Body of pancreas (tissue), 4 donors: Measurements from ENCODE around the gene DDO. TPM values are rescaled to one million over a fixed set of nuclear protein-coding genes. Genes with fewer than 3 reads are reported as not detected.

Experiments
- ATAC-seq: fragments of 150-250 bp; one replicate; pipeline ENCODE4 v1.9.1; 2016
- DNase-seq, 4 donors: peaks; one replicate each; pipeline ENCODE4 v3.0.0-alpha.2; 2019
- H3K27ac ChIP-seq, 4 donors: fragments of 200-600 bp; sonication (generic); 1 replicate in 3 of 4; 2 replicates in 1 of 4; pipeline versions ENCODE4 v1.5.1 to v1.6.1; 2016 to 2019; ENCODE audit warnings: mild to moderate bottlenecking in 1 of 4, mixed read lengths in 1 of 4, moderate library complexity in 1 of 4
- H3K27me3 ChIP-seq, 2 donors: fragments of 200-600 bp; sonication (generic); one replicate each; pipeline ENCODE4 v1.6.0; 2016; ENCODE audit warnings: mild to moderate bottlenecking in 1 of 2
- H3K36me3 ChIP-seq, 2 donors: fragments of 200-600 bp; sonication (generic); replicated peaks in 1 of 2; 2 replicates each; pipeline ENCODE4 v1.5.1; 2016; ENCODE audit warnings: low read depth in 2 of 2; ENCODE audit not compliant: insufficient read depth in 1 of 2
- H3K4me1 ChIP-seq: fragments of 200-600 bp; sonication (generic); one replicate; pipeline ENCODE4 v1.6.0; 2016
- H3K4me3 ChIP-seq, 2 donors: fragments of 200-600 bp; sonication (generic); 1 replicate in 1 of 2; 2 replicates in 1 of 2; pipeline ENCODE4 v1.5.1; 2016 to 2019
- H3K9me3 ChIP-seq, 3 donors: fragments of 200-600 bp; sonication (generic); 1 replicate in 2 of 3; 2 replicates in 1 of 3; pipeline ENCODE4 v1.5.1; 2016
- POLR2A ChIP-seq, 3 donors: fragments of 450-650 bp; IDR thresholded peaks; one replicate each; pipeline ENCODE4 v1.6.1; 2016; ENCODE audit warnings: antibody characterized with exemption in 3 of 3, mild to moderate bottlenecking in 2 of 3
- WGBS, 2 donors: methylation state at CpG; one replicate each; pipeline ENCODE4 v1.1.5; 2017; 5-methylcytosine and 5-hydroxymethylcytosine counted together
- intact Hi-C: fragments of 100-400 bp; cut with DNase I; formaldehyde crosslinking; loops from one replicate; pipeline ENCODE4 v1.15.1; 2023
- total RNA-seq, 2 donors: library from RNA; depleted of rRNA; stranded (reverse); fragments of >200 nt; gene quantifications; one replicate each; pipeline ENCODE4 v1.1.0, GENCODE V29; 2016
- TF ChIP-seq, protein P1 (sequence below), 7 experiments: fragments of 450-650 bp in 4 of 7; fragments of 200-600 bp in 3 of 7; sonication (generic) in 3 of 7; IDR thresholded peaks; one replicate each; pipeline ENCODE4 v1.5.1; 2016 to 2019; ENCODE audit warnings: antibody characterized with exemption in 7 of 7

The DDO gene
- total RNA-seq, 2 donors from 2014 or later = 1.3 TPM; not detected in 1

DNA sequence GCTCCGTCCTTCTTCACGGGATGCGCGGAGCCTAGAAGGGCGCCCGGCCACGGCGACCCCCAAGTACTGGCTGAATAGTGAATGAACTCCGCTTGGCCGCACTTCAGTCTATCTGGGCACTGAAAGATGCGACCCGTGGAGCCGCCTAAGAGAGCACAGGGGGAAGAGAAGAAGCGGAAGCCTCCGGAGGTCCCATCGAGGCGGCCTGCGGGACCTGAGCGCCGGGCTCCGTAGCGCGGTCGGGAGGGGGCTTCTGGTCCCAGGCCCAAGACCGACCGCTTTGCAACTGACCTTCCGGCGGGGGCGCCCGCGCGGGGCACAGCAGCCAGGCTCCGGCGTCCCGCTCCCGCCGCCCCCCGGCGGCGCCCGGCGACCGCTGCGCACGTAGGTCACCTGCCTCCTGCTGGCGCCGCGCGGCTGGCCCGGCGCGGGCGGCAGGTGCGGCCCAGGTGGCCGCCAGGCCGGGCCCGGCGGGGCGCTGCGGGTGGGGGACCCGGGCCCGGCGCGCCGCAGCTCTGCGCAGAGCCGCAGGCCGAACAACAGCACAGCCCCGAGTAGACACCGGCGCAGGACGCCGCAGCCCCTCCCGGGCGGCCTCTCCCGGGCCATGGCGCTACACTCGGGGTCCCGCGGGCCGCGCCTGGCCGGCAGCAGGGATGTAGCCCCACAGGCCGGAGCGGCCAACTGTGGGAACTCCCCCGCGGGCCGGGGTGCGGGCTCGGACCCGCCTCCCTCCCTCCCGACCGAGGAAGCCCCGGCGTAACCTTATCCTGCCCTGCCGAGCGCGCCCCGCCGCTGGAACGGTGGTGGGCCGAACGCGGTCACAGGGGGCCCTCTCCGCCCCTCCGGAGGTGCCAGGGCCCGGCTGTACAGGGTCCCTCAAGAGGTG, 57.5 kb downstream of the DDO start, which contains the start of gene METTL24:
Gene METTL24, minus strand, starts transcription at position 686 of the 889 bp plus-strand sequence. Its CDS starts 77 bp downstream, at position 609.
- TF ChIP-seq POLR2A (IDR thresholded peaks at IDR 0.05) = peak; percentile 30 to 46 (median 35)
- TF ChIP-seq, protein P1, sequence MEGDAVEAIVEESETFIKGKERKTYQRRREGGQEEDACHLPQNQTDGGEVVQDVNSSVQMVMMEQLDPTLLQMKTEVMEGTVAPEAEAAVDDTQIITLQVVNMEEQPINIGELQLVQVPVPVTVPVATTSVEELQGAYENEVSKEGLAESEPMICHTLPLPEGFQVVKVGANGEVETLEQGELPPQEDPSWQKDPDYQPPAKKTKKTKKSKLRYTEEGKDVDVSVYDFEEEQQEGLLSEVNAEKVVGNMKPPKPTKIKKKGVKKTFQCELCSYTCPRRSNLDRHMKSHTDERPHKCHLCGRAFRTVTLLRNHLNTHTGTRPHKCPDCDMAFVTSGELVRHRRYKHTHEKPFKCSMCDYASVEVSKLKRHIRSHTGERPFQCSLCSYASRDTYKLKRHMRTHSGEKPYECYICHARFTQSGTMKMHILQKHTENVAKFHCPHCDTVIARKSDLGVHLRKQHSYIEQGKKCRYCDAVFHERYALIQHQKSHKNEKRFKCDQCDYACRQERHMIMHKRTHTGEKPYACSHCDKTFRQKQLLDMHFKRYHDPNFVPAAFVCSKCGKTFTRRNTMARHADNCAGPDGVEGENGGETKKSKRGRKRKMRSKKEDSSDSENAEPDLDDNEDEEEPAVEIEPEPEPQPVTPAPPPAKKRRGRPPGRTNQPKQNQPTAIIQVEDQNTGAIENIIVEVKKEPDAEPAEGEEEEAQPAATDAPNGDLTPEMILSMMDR (IDR thresholded peaks at IDR 0.05) = peak in 3 of 7 experiments; percentile 29 to 63 (median 63)
- DNase-seq = peak; percentile 51 to 64 (median 52)
- H3K4me1 ChIP-seq = peaks cover 36% of the 10 kb centered on the region
- 2 to 4% methylated on average over 23 to 101 of the region's 107 CpGs for WGBS, 2 donors
- peak within 1 kb of the TSS; percentile 25 to 61 for H3K4me3 ChIP-seq
- no peaks in the 10 kb centered on the region for H3K27me3 ChIP-seq
- peak within 1 kb of the TSS; percentile 74 to 83 (median 81) for H3K27ac ChIP-seq
- H3K9me3 ChIP-seq = no peaks in the 10 kb centered on the region
- H3K36me3 ChIP-seq = no peaks in the 10 kb centered on the region
- intact Hi-C loops = no loop called here
- peak; percentile 83 for ATAC-seq

DNA sequence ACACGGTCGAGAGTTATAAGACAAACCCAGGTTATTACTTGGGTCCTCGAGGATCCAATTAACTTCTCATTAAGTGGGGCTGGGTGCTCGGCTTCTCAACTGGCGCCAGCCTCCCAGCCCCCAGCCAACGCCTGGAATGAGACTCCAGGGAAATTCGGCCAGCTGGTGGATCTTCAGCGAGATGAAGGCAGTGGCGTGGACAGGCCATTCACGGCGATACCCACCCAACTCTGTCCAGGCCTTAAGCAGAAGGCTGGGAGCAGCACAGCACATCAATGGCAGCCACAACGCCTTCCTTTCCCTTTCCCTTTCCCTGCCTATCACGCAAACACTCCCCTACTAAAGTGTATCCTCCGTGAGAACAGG, 58.1 kb downstream of the DDO start:
- WGBS, 2 donors = 52 to 58% methylated on average over 14 of the region's 14 CpGs
- ATAC-seq (peak; percentile 6), DNase-seq (no peak)
- Histone ChIP-seq H3K27me3 (no peaks in the 10 kb centered on the region), H3K4me3 (peak overlapping the region; percentile 25 to 61), H3K27ac (peak overlapping the region; percentile 68 to 83 (median 78)), H3K9me3 (no peaks in the 10 kb centered on the region), H3K4me1 (peaks cover 36% of the 10 kb centered on the region), H3K36me3 (no peaks in the 10 kb centered on the region)
- intact Hi-C loops = no loop called here
- no peak for TF ChIP-seq POLR2A (IDR thresholded peaks at IDR 0.05)
- TF ChIP-seq, protein P1 (IDR thresholded peaks at IDR 0.05) = no peak

DNA sequence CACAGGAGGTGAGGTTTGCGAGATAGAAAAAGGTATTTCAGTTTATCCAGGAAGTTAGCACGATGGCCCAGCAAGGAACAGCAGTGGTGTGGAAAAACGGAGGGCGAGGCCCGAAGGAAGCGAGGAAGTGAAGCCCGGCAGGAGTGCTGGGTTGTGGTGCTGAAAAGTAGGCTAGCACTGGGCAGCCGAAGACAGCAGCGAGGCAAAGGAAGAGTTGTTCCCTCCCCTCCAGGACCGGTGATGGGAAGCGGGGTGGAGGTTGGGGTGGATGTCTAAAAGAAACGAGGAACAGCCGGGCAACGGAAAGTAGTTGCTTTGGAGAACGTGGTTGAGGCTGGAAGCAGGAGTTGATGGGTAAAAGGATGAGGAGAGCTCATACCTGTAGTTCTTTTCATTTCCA, 58.6 kb downstream of the DDO start:
- no peak for TF ChIP-seq POLR2A (IDR thresholded peaks at IDR 0.05)
- TF ChIP-seq, protein P1 (IDR thresholded peaks at IDR 0.05) = no peak
- 88 to 93% methylated on average over 15 of the region's 15 CpGs for WGBS, 2 donors
- Histone ChIP-seq H3K4me1 (peaks cover 36% of the 10 kb centered on the region), H3K27me3 (no peaks in the 10 kb centered on the region), H3K27ac (peak overlapping the region in 2 of 4 donors; percentile 68 to 83), H3K36me3 (no peaks in the 10 kb centered on the region), H3K9me3 (no peaks in the 10 kb centered on the region), H3K4me3 (no peak overlapping the region)
- DNase-seq (no peak), ATAC-seq (no peak)
- intact Hi-C loops = no loop called here

DNA sequence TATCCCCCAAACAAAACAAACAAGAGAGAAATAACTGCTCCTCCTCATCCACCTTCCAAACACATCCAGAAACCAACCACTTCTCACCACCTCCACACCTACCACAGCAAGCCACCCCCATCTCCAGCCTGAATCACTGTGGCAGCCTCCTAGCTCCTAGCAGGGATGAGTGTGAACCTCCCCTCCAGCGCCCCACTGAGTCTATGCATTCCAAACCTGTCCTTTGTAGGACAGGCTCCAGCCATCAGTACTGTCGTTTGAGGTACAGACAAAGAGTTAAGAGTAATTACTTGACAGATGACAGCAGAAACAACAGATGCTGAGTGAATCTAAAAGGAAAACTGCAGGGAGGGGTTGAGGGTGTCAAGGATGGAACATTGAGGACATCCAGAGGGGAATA, 59.6 kb downstream of the DDO start:
- H3K4me3 ChIP-seq = no peak overlapping the region
- intact Hi-C loops = no loop called here

More for the DNA sequence above, 59.6 kb downstream of the DDO start:
- H3K4me1 ChIP-seq = peaks cover 36% of the 10 kb centered on the region
- WGBS, 2 donors = 70 to 73% methylated on average over 2 of the region's 2 CpGs
- H3K27ac ChIP-seq = no peak overlapping the region
- H3K36me3 ChIP-seq = no peaks in the 10 kb centered on the region
- DNase-seq = no peak
- no peaks in the 10 kb centered on the region for H3K27me3 ChIP-seq
- TF ChIP-seq POLR2A (IDR thresholded peaks at IDR 0.05) = no peak
- TF ChIP-seq, protein P1 (IDR thresholded peaks at IDR 0.05) = no peak
- no peak for ATAC-seq
- no peaks in the 10 kb centered on the region for H3K9me3 ChIP-seq
